Naive thymus-derived CD4-positive, alpha-beta T cell (primary cell): ENCODE data around the gene DLGAP3. TPM values are rescaled to one million over a fixed set of nuclear protein-coding genes. Genes with fewer than 3 reads are reported as not detected.

Source experiments
- ATAC-seq: fragments of 150-1000 bp; cut with Tn5 transposase; 2 replicates; pipeline ENCODE4 v1.10.0; 2021; ENCODE audit warnings: mild to moderate bottlenecking, moderate library complexity
- CTCF ChIA-PET: fragments of 350-600 bp; sonication (Branson Sonifier 250); formaldehyde crosslinking; loops from one replicate; lab custom pipeline; 2021; ENCODE audit warnings: antibody characterized with exemption; lab: Charles Lee
- POLR2A ChIA-PET: fragments of 350-600 bp; sonication (Branson Sonifier 250); formaldehyde crosslinking; loops from one replicate; lab custom pipeline; 2021; ENCODE audit warnings: antibody characterized with exemption, inconsistent platforms; lab: Charles Lee
- DNase-seq, 9 donors: peaks; one replicate each; pipeline versions ENCODE4 v3.0.0 to v3.0.0-alpha.2; 2020 to 2022; ENCODE audit warnings: mixed read lengths in 1 of 9
- H3K27ac ChIP-seq: one replicate; pipeline ENCODE4 v1.7.0; 2013; ENCODE audit warnings: mild to moderate bottlenecking, low read depth, low read length, moderate library complexity
- H3K27me3 ChIP-seq, 2 donors: one replicate each; pipeline ENCODE4 v1.7.0; 2013; ENCODE audit warnings: low read length in 2 of 2, mild to moderate bottlenecking in 2 of 2, moderate library complexity in 2 of 2; ENCODE audit not compliant: control insufficient read depth in 2 of 2, insufficient read depth in 2 of 2
- H3K36me3 ChIP-seq, 3 experiments: 1 replicate in 2 of 3; 2 replicates in 1 of 3; pipeline ENCODE4 v1.7.0; 2013; ENCODE audit warnings: low read length in 3 of 3, mild to moderate bottlenecking in 3 of 3, moderate library complexity in 1 of 3; ENCODE audit not compliant: insufficient read depth in 3 of 3, control insufficient read depth in 2 of 3
- H3K4me1 ChIP-seq, 2 donors: one replicate each; pipeline ENCODE4 v1.7.0; 2013; ENCODE audit warnings: low read length in 2 of 2, mild to moderate bottlenecking in 2 of 2, moderate library complexity in 1 of 2; ENCODE audit not compliant: control insufficient read depth in 2 of 2, insufficient read depth in 2 of 2
- H3K4me3 ChIP-seq: 2 replicates; pipeline ENCODE4 v1.7.0; 2013; ENCODE audit warnings: mild to moderate bottlenecking, low read length
- H3K9me3 ChIP-seq, 3 experiments: 1 replicate in 2 of 3; 2 replicates in 1 of 3; pipeline ENCODE4 v1.7.0; 2013; ENCODE audit warnings: low read length in 3 of 3; ENCODE audit not compliant: control insufficient read depth in 2 of 3
- H3K27ac Mint-ChIP-seq, 9 donors: one replicate each; pipeline ENCODE4 v1.8.0; 2020 to 2022; ENCODE audit warnings: mixed read lengths in 9 of 9, mild to moderate bottlenecking in 8 of 9, moderate library complexity in 5 of 9, inconsistent platforms in 2 of 9
- H3K27me3 Mint-ChIP-seq, 5 donors: one replicate each; pipeline ENCODE4 v1.8.0; 2021 to 2022; ENCODE audit warnings: mixed read lengths in 5 of 5, mild to moderate bottlenecking in 1 of 5
- H3K36me3 Mint-ChIP-seq, 5 donors: one replicate each; pipeline ENCODE4 v1.8.0; 2020 to 2022; ENCODE audit warnings: mixed read lengths in 5 of 5, mild to moderate bottlenecking in 3 of 5, inconsistent platforms in 1 of 5
- H3K4me1 Mint-ChIP-seq, 7 donors: one replicate each; pipeline ENCODE4 v1.8.0; 2020 to 2022; ENCODE audit warnings: mixed read lengths in 7 of 7, mild to moderate bottlenecking in 3 of 7, inconsistent platforms in 1 of 7
- H3K4me3 Mint-ChIP-seq, 10 donors: one replicate each; pipeline ENCODE4 v1.8.0; 2020 to 2022; ENCODE audit warnings: mild to moderate bottlenecking in 10 of 10, mixed read lengths in 10 of 10, moderate library complexity in 6 of 10, inconsistent platforms in 2 of 10
- H3K9me3 Mint-ChIP-seq, 11 donors: one replicate each; pipeline ENCODE4 v1.8.0; 2020 to 2022; ENCODE audit warnings: mixed read lengths in 11 of 11, mild to moderate bottlenecking in 4 of 11, inconsistent platforms in 1 of 11, moderate library complexity in 1 of 11
- intact Hi-C, 2 donors: fragments of 100-400 bp; cut with micrococcal nuclease; formaldehyde crosslinking; loops; one replicate each; pipeline ENCODE4 v1.15.1; 2023
- polyA plus RNA-seq, 2 donors: library from polyadenylated mRNA; unstranded; fragments of 300-500 nt; fragmentation: Illumina TruSeq; gene quantifications; one replicate each; pipeline ENCODE4 v1.2.3, GENCODE V29; 2021
- total RNA-seq, 6 experiments: library from RNA in 5 of 6; stranded (reverse) in 5 of 6; gene quantifications; 1 replicate in 5 of 6; 2 replicates in 1 of 6; pipeline ENCODE4 v1.2.3 and lab custom pipeline; 2021 to 2026

The DLGAP3 gene
- total and polyA plus RNA-seq, 7 experiments from 2014 or later, result 0.13 to 1.4 (median 1.2) TPM; not detected in 1

- no peak overlapping the region for H3K4me3 Mint-ChIP-seq
- POLR2A ChIA-PET, result no interaction called here
- H3K4me1 Mint-ChIP-seq, result peaks cover 0 to 7% (median 0%) of the 10 kb centered on the region in 7 donors
- H3K4me1 ChIP-seq, result no peaks in the 10 kb centered on the region
- H3K4me3 ChIP-seq, result no peak overlapping the region
- H3K36me3 Mint-ChIP-seq, result no peaks in the 10 kb centered on the region
- no peak for DNase-seq
- H3K27me3 Mint-ChIP-seq, result peaks cover 3 to 35% (median 24%) of the 10 kb centered on the region in 5 donors
- H3K27me3 ChIP-seq, result no peaks in the 10 kb centered on the region
- intact Hi-C loops, result no loop called here
- H3K27ac ChIP-seq, result no peak overlapping the region
- H3K9me3 Mint-ChIP-seq, result peaks cover 0 to 2% (median 0%) of the 10 kb centered on the region in 11 donors
- no peak for ATAC-seq
- CTCF ChIA-PET, result no interaction called here
- H3K9me3 ChIP-seq, result no peaks in the 10 kb centered on the region
- no peaks in the 10 kb centered on the region for H3K36me3 ChIP-seq
- no peak overlapping the region for H3K27ac Mint-ChIP-seq
These were observed 27.5 kb downstream of the DLGAP3 start for GRCh38 chr1:34901919-34902318.

DNA sequence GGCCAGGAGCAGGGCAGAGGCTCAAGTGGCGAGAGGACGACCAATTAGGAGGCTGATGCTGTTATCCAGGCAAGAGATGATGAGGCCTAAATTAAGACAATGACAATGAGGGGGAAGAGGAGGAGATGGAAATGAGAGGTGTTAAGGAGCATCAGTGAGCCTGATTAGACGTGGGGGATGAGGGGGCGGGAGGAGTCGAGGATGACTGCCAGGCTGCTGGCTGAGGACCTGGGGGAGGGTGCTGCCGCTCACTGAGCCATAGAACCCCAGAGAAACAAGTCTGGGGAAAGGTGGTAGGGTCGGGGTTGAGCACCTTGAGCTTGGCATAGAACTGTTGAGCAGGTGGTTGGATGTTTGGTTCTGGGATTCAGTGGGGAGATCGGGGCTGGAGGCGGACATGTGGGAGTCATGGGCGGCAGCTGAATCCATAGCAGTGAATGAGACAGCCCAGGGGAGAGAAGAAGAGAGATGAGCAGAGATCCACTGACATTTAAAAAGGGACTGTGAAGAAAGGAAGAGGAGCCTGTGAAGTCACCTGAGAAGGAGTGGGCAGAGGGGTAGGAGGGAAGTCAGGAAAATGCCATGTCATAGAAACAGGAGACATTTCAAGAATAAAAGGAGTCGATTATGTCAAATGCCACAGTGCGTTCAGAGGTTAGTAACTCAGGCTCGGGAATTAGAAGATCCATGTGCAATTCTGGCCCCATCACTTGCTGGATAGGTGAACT lies 28.5 kb downstream of the DLGAP3 start:
- intact Hi-C loops, result no loop called here
- Histone ChIP-seq H3K27ac (no peak overlapping the region), H3K36me3 (no peaks in the 10 kb centered on the region), H3K9me3 (no peaks in the 10 kb centered on the region), H3K27me3 (no peaks in the 10 kb centered on the region), H3K4me3 (no peak overlapping the region), H3K4me1 (no peaks in the 10 kb centered on the region)
- Mint-ChIP-seq H3K9me3 (peaks cover 0 to 1% (median 0%) of the 10 kb centered on the region in 11 donors), H3K27ac (no peak overlapping the region), H3K36me3 (no peaks in the 10 kb centered on the region), H3K4me1 (peaks cover 0 to 8% (median 0%) of the 10 kb centered on the region in 7 donors), H3K27me3 (peaks cover 3 to 30% (median 17%) of the 10 kb centered on the region in 5 donors), H3K4me3 (no peak overlapping the region)
- POLR2A ChIA-PET, result no interaction called here
- DNase-seq (no peak), ATAC-seq (no peak)
- CTCF ChIA-PET, result no interaction called here

- H3K27ac Mint-ChIP-seq, result no peak overlapping the region
- no peak overlapping the region for H3K27ac ChIP-seq
- no peaks in the 10 kb centered on the region for H3K4me1 ChIP-seq
- H3K9me3 ChIP-seq, result no peaks in the 10 kb centered on the region
- H3K36me3 ChIP-seq, result no peaks in the 10 kb centered on the region
- no peak overlapping the region for H3K4me3 Mint-ChIP-seq
- no peak for DNase-seq
- ChIA-PET POLR2A (no interaction called here), CTCF (interaction anchor here (0.5 kb wide), 1 partner anchor 294 kb away, joined by 4 read pairs; no protein-coding TSS in a partner anchor)
- H3K4me3 ChIP-seq, result no peak overlapping the region
- H3K36me3 Mint-ChIP-seq, result no peaks in the 10 kb centered on the region
- H3K27me3 Mint-ChIP-seq, result peaks cover 3 to 30% (median 17%) of the 10 kb centered on the region in 5 donors
- ATAC-seq, result no peak
- H3K4me1 Mint-ChIP-seq, result peaks cover 0 to 8% (median 0%) of the 10 kb centered on the region in 7 donors
- intact Hi-C loops, result no loop called here
- peaks cover 0 to 1% (median 0%) of the 10 kb centered on the region in 11 donors for H3K9me3 Mint-ChIP-seq
- H3K27me3 ChIP-seq, result no peaks in the 10 kb centered on the region
These were observed 29.5 kb downstream of the DLGAP3 start for GRCh38 chr1:34899906-34900305.

DNA sequence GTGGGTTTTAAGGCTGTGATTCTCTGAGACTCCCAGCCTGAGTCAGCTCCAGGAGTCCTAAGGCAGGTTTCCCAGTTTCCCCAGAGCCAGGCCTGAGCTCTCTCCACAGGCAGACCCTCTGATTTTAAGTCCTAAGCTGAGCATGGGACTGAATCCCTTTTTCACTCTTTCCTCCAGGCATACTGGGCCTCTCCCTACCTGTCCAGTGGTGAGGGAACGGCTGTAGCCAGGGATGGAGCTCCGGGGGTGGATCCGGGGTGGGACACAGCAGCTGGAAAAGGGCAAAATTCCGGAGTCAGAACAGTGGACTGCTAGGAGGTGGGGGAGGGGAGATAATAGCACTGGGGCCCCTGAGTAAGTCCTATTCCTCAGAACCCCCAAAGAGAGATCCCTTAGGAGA lies 30.0 kb downstream of the DLGAP3 start:
- POLR2A ChIA-PET, result no interaction called here
- CTCF ChIA-PET, result no interaction called here
- H3K27me3 Mint-ChIP-seq, result peaks cover 3 to 30% (median 18%) of the 10 kb centered on the region in 5 donors

DNA sequence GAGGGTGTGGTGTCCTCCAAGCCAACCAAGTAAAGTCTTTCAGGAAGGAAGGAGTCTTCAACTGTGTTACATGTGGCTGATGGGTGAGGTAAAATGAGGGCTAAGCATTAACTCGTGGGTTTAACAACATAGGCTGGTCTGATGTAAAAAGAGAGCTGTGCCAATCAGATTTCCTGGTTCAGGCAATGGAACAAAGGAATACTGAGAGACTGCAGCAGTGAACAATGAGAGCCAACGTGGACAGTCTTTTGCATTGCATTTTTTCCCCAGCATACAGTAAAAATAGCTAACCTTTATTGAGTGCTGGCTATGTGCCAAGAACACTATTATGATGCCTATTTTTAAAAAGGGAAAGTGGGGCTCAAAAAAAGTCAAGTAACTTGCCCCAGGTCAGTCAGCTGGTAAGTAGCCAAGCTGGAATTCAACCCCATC lies 31.1 kb downstream of the DLGAP3 start:
- Mint-ChIP-seq H3K36me3 (no peaks in the 10 kb centered on the region), H3K9me3 (peaks cover 0 to 5% (median under 1%) of the 10 kb centered on the region in 11 donors), H3K4me1 (peaks cover 0 to 8% (median 0%) of the 10 kb centered on the region in 7 donors), H3K27me3 (peaks cover 3 to 31% (median 24%) of the 10 kb centered on the region in 5 donors), H3K4me3 (no peak overlapping the region), H3K27ac (no peak overlapping the region)
- Histone ChIP-seq H3K27me3 (no peaks in the 10 kb centered on the region), H3K27ac (no peak overlapping the region), H3K9me3 (peaks cover 0 to 1% (median 0%) of the 10 kb centered on the region in 3 experiments), H3K4me3 (no peak overlapping the region), H3K4me1 (no peaks in the 10 kb centered on the region), H3K36me3 (no peaks in the 10 kb centered on the region)
- intact Hi-C loops, result no loop called here
- CTCF ChIA-PET, result no interaction called here
- ATAC-seq (no peak), DNase-seq (no peak)
- POLR2A ChIA-PET, result no interaction called here

More for the DNA sequence above, 30.0 kb downstream of the DLGAP3 start:
- Histone ChIP-seq H3K27ac (no peak overlapping the region), H3K9me3 (no peaks in the 10 kb centered on the region), H3K36me3 (no peaks in the 10 kb centered on the region), H3K4me3 (no peak overlapping the region), H3K27me3 (no peaks in the 10 kb centered on the region), H3K4me1 (no peaks in the 10 kb centered on the region)
- Mint-ChIP-seq H3K36me3 (no peaks in the 10 kb centered on the region), H3K4me1 (peaks cover 0 to 8% (median 0%) of the 10 kb centered on the region in 7 donors), H3K27ac (no peak overlapping the region), H3K4me3 (no peak overlapping the region), H3K9me3 (peaks cover 0 to 1% (median 0%) of the 10 kb centered on the region in 11 donors)
- no peak for ATAC-seq
- intact Hi-C loops, result no loop called here
- DNase-seq, result no peak

DNA sequence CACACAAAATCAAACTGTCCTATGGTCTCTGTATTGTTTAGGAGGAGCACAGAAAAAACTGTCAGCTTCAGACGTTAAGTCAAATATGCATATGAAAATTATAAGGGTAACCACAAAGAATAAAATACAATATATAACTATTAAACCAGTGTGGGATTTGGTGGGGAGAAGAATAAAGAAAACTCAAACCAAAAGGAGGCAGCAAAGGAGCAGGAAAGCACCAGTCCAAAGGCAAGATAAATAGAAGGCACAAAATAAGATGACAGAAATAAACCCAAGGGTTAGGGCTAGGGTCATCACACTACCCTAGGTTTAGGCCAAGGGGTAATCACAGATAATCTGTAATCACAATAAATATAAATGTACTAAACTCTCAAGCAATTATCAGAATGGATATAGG lies 32.8 kb downstream of the DLGAP3 start:
- ATAC-seq, result no peak
- Mint-ChIP-seq H3K27ac (no peak overlapping the region), H3K4me1 (peaks cover 0 to 8% (median 0%) of the 10 kb centered on the region in 7 donors), H3K27me3 (peaks cover 7 to 22% (median 18%) of the 10 kb centered on the region in 5 donors), H3K36me3 (peaks cover 0 to 6% (median 5%) of the 10 kb centered on the region in 5 donors), H3K9me3 (peaks cover 0 to 17% (median 11%) of the 10 kb centered on the region in 11 donors), H3K4me3 (no peak overlapping the region)
- Histone ChIP-seq H3K36me3 (no peaks in the 10 kb centered on the region), H3K27me3 (no peaks in the 10 kb centered on the region), H3K9me3 (peaks cover 0 to 16% (median 3%) of the 10 kb centered on the region in 3 experiments), H3K4me3 (no peak overlapping the region), H3K27ac (no peak overlapping the region), H3K4me1 (no peaks in the 10 kb centered on the region)
- POLR2A ChIA-PET, result interaction anchor here (0.6 kb wide), 1 partner anchor 405 kb away, joined by 12 read pairs; no protein-coding TSS in a partner anchor
- no peak for DNase-seq
- intact Hi-C loops, result no loop called here
- CTCF ChIA-PET, result interaction anchor here (1.1 kb wide), 1 partner anchor 395 kb away, joined by 3 read pairs; no protein-coding TSS in a partner anchor
